Tibial artery (tissue), 4 donors: Measurements from ENCODE around the gene HIC2.
"Not testable (repeated sequence)": the region's sequence is repeated elsewhere in the genome, so short reads cannot be mapped to it uniquely, and the experiment has no call there.

Experiments
- DNase-seq, 2 donors: peaks; one replicate each; pipeline ENCODE4 v3.0.0-alpha.2; 2019
- H3K27ac ChIP-seq, 2 donors: fragments of 200-600 bp; sonication (generic) in 1 of 2; 1 replicate in 1 of 2; 2 replicates in 1 of 2; pipeline ENCODE4 v1.5.1; 2018 to 2019; ENCODE audit warnings: mild to moderate bottlenecking in 1 of 2
- H3K27me3 ChIP-seq, 2 donors: fragments of 200-600 bp; sonication (generic) in 1 of 2; one replicate each; pipeline versions ENCODE4 v1.5.1 to v1.6.0; 2016 to 2019
- H3K36me3 ChIP-seq, 3 donors: fragments of 200-600 bp; sonication (generic) in 2 of 3; one replicate each; pipeline ENCODE4 v1.5.1; 2016 to 2019; ENCODE audit warnings: mild to moderate bottlenecking in 2 of 3
- H3K4me1 ChIP-seq, 4 donors: fragments of 200-600 bp; sonication (generic) in 2 of 4; 1 replicate in 3 of 4; 2 replicates in 1 of 4; pipeline ENCODE4 v1.5.1; 2016 to 2019
- H3K4me3 ChIP-seq, 2 donors: fragments of 200-600 bp; sonication (generic) in 1 of 2; 1 replicate in 1 of 2; 2 replicates in 1 of 2; pipeline ENCODE4 v1.5.1; 2018 to 2019; ENCODE audit warnings: mild to moderate bottlenecking in 2 of 2
- H3K9me3 ChIP-seq, 3 donors: fragments of 200-600 bp; sonication (generic) in 1 of 3; one replicate each; pipeline ENCODE4 v1.5.1; 2016 to 2019
- CTCF ChIP-seq, 2 experiments: fragments of 200-600 bp in 1 of 2; fragments of 450-650 bp in 1 of 2; IDR thresholded peaks; one replicate each; pipeline ENCODE4 v1.5.1; 2017 to 2019; ENCODE audit warnings: antibody characterized with exemption in 2 of 2, mild to moderate bottlenecking in 1 of 2, moderate library complexity in 1 of 2
- intact Hi-C: fragments of 100-400 bp; cut with DNase I; formaldehyde crosslinking; loops from one replicate; pipeline ENCODE4 v1.15.0; 2023; ENCODE audit warnings: low total_unique reads

Gene HIC2

GRCh38 chr22:21450858-21451353 is 33.7 kb downstream of the HIC2 start:
- intact Hi-C loops: no loop called here
- Histone ChIP-seq H3K4me1 (no peaks in the 10 kb centered on the region), H3K36me3 (peaks cover 0 to 29% (median 11%) of the 10 kb centered on the region in 3 donors), H3K27me3 (no peaks in the 10 kb centered on the region), H3K27ac (no peak overlapping the region), H3K9me3 (no peaks in the 10 kb centered on the region), H3K4me3 (no peak overlapping the region)
- DNase-seq: peak in 1 of 2 donors; percentile 53
- no peak for TF ChIP-seq CTCF (IDR thresholded peaks at IDR 0.05)

GRCh38 chr22:21451545-21452520 is 34.7 kb downstream of the HIC2 start:
- Histone ChIP-seq H3K4me1 (no peaks in the 10 kb centered on the region), H3K9me3 (no peaks in the 10 kb centered on the region), H3K4me3 (no peak overlapping the region), H3K27ac (no peak overlapping the region), H3K27me3 (no peaks in the 10 kb centered on the region), H3K36me3 (peaks cover 0 to 20% (median 2%) of the 10 kb centered on the region in 3 donors)
- peak in 1 of 2 donors; percentile 33 for DNase-seq
- intact Hi-C loops: no loop called here
- TF ChIP-seq CTCF (IDR thresholded peaks at IDR 0.05): no peak

- DNase-seq: peak in 1 of 2 donors; percentile 54
- H3K4me3 ChIP-seq, H3K27ac ChIP-seq, H3K27me3 ChIP-seq, intact Hi-C loops, H3K4me1 ChIP-seq, H3K9me3 ChIP-seq: not testable (repeated sequence)
- peaks cover 0 to 12% (median 0%) of the 10 kb centered on the region in 3 donors for H3K36me3 ChIP-seq
Measured at GRCh38 chr22:21452666-21453065, 35.5 kb downstream of the HIC2 start.

- peak in 1 of 2 donors; percentile 17 for DNase-seq
- H3K27ac ChIP-seq, H3K36me3 ChIP-seq, intact Hi-C loops, H3K4me3 ChIP-seq, H3K27me3 ChIP-seq, H3K4me1 ChIP-seq, H3K9me3 ChIP-seq: not testable (repeated sequence)
Measured at GRCh38 chr22:21454998-21455333, 37.8 kb downstream of the HIC2 start.

- Histone ChIP-seq H3K4me1 (no peaks in the 10 kb centered on the region), H3K27me3 (no peaks in the 10 kb centered on the region), H3K36me3 (no peaks in the 10 kb centered on the region), H3K4me3 (no peak overlapping the region), H3K27ac (no peak overlapping the region), H3K9me3 (no peaks in the 10 kb centered on the region)
- DNase-seq: peak in 1 of 2 donors; percentile 58
- no peak for TF ChIP-seq CTCF (IDR thresholded peaks at IDR 0.05)
- intact Hi-C loops: no loop called here
Measured at GRCh38 chr22:21455334-21456089, 38.3 kb downstream of the HIC2 start.

- Histone ChIP-seq H3K27ac (no peak overlapping the region), H3K4me3 (no peak overlapping the region), H3K36me3 (no peaks in the 10 kb centered on the region), H3K9me3 (no peaks in the 10 kb centered on the region), H3K27me3 (no peaks in the 10 kb centered on the region), H3K4me1 (no peaks in the 10 kb centered on the region)
- TF ChIP-seq CTCF (IDR thresholded peaks at IDR 0.05): no peak
- intact Hi-C loops: no loop called here
- DNase-seq: peak in 1 of 2 donors; percentile 41
Measured at GRCh38 chr22:21457023-21457787, 40.0 kb downstream of the HIC2 start.

GRCh38 chr22:21462672-21463071 is 45.5 kb downstream of the HIC2 start:
- H3K36me3 ChIP-seq, intact Hi-C loops, H3K4me1 ChIP-seq, H3K9me3 ChIP-seq, H3K4me3 ChIP-seq, DNase-seq, H3K27me3 ChIP-seq, H3K27ac ChIP-seq: not testable (repeated sequence)

GRCh38 chr22:21467337-21468193 is 50.4 kb downstream of the HIC2 start, which contains the start of gene TMEM191C:
Gene TMEM191C, plus strand, starts transcription at chr22:21467387. Its CDS starts 73 bp downstream, at chr22:21467460.
- Histone ChIP-seq H3K4me3 (peak within 1 kb of the TSS; percentile 51 to 55), H3K27ac (peak within 1 kb of the TSS in 1 of 2 donors; percentile 55)
- H3K27me3 ChIP-seq, intact Hi-C loops, H3K9me3 ChIP-seq, DNase-seq, H3K4me1 ChIP-seq, H3K36me3 ChIP-seq: not testable (repeated sequence)
